ENCODE measurements around the gene AKAP14.
"Not testable (repeated sequence)": the region's sequence is repeated elsewhere in the genome, so short reads cannot be mapped to it uniquely, and the experiment has no call there.

Gene AKAP14

DNA sequence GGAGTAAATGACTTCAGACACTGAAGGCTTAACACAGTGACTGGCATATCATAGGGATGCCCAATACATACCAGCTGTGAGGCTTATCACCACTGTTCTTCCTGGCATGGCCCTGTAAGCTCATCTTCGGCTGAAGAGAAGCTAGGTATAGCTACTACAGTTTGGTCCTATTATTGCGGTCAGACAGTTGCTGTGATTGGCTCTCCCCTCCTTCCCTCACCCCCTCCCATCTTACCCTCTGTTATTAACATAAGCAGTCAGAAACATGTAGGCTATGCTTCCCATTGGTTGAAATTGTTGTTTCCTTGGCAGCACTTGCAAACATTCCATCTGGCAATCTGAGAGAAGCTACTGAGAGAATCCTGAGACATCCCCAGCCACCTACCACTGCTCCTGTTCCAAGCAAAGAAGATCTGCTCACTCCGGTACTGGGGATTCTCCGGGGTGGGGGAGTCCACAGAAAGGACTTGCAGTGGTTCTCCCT, at the start of gene AKAP14:
Gene AKAP14, plus strand, starts transcription at position 51 of the 484 bp plus-strand sequence. CDS start 7,331 bp downstream, outside the sequence.
- no peak for DNase-seq (ENCODE audit: low read depth in 2 of 2)

GRCh38 chrX:119852382-119853353, 43.0 kb upstream of the AKAP14 start, which contains the start of gene UPF3B:
TSS of gene UPF3B (minus strand) at chrX:119852963. CDS start at chrX:119852928, 35 bp downstream.
- peak; percentile 80 to 92 for DNase-seq (ENCODE audit: low read depth in 2 of 2)

DNA sequence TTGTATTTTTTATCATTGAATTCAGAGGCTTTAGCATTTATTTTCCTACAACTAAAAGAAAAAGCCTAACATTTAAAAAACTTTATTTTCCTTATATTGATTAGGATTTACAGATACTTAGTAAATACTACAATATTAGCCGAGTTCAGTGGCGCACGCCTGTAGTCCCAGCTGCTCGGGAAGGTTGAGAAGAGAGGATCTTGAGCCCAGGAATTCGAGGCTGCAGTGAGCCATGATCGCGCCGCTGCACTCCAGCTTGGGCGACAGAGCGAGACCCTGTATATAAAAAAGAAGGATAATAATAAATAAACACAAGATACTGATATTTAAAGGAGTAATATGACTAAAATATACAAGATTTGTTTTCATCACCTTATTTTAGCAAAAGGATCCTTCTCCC, 42.2 kb upstream of the AKAP14 start:
- no peak for DNase-seq (ENCODE audit: low read depth in 2 of 2)

DNA sequence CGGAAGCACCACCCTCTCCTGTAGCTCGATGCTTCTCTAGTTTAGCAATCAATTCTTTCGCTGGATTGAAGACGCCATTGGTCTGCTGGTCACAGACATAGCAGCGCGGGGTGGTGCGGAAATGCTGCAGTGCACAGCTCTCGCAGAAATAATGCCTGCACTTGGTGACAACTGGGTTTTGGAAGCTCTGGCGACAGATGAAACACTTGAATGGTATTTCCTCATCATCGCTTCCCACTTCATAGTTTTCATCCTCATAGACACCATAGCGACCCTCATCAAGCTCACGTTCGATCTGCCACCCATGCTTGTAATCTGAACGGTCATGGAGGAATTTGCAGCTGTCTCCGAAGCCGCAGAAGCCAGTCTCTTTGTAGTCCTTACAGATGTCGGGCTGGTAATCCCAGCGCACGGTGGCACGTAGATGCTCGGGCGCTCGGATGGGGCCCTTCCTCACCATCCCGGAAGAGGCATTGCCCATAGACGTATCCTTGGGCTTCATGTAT, 25.0 kb upstream of the AKAP14 start:
- no peak for DNase-seq (ENCODE audit: low read depth in 2 of 2)

- DNase-seq (ENCODE audit: low read depth in 2 of 2): no peak
These were observed 24.5 kb upstream of the AKAP14 start for GRCh38 chrX:119871245-119871598.

DNA sequence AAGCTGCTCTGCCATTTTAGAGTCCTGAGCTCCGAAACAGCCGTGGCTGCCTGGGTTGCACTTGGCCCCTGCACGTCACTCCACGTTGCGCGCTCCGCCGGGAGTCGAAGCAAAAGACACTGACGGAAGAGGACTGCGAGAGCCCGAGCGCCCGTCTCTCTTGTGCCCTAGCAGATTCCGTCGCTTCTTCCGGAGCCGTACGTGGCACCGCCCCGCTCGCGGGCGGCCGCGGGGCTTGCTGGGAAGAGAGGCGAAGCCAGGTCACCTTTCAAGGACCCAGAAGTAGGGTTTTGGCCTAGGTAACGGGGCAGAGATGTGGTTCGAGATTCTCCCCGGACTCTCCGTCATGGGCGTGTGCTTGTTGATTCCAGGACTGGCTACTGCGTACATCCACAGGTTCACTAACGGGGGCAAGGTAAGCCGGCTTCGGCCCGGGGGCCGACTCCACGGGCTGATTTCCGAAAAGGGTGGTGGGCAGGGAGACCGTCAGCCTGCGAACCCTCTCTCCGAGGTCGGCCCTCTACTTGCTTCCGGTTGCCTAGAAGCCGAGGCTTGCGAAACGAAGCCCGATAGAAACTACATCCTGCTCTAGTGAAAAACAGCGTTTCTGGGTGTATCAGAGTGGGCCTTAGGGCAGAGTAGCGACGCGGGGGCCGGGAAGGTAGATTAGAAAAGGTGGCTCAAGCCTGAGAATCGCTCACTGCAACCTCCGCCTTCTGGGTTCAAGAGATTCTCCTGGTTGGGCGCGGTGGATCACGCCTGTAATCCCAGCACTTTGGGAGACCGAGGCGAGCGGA, 23.9 kb upstream of the AKAP14 start, which contains the start of the genes NDUFA1 and RNF113A:
Gene NDUFA1, plus strand, starts transcription at position 234 of the 797 bp plus-strand sequence. Its CDS starts 80 bp downstream, at position 314.
Gene RNF113A, minus strand, starts transcription at position 135 of the 797 bp plus-strand sequence. Its CDS starts 120 bp downstream, at position 15.
- peak; percentile 68 to 78 for DNase-seq (ENCODE audit: low read depth in 2 of 2)

DNA sequence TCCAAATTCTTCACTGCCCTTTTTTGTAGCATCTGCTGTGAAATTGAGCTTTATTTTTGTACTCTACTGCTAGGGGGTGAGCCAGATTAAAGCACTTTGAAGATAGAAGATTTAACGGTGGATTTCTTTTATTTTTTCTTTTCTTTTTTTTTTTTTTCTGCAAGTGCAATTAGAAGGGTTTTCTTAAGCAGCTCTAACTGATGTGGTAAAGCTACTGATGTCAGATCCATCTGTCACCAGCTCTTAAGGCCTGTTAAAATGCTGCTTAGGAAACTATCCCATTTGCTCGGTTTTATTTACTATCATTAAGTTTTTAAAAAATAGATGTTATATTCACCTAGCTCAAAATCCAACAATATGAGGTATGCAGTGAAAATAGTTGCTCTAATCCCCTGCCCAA, 17.0 kb upstream of the AKAP14 start:
- no peak for DNase-seq (ENCODE audit: low read depth in 2 of 2)

- DNase-seq (ENCODE audit: low read depth in 2 of 2): no peak
These were observed 15.6 kb upstream of the AKAP14 start for GRCh38 chrX:119880076-119880475.

DNA sequence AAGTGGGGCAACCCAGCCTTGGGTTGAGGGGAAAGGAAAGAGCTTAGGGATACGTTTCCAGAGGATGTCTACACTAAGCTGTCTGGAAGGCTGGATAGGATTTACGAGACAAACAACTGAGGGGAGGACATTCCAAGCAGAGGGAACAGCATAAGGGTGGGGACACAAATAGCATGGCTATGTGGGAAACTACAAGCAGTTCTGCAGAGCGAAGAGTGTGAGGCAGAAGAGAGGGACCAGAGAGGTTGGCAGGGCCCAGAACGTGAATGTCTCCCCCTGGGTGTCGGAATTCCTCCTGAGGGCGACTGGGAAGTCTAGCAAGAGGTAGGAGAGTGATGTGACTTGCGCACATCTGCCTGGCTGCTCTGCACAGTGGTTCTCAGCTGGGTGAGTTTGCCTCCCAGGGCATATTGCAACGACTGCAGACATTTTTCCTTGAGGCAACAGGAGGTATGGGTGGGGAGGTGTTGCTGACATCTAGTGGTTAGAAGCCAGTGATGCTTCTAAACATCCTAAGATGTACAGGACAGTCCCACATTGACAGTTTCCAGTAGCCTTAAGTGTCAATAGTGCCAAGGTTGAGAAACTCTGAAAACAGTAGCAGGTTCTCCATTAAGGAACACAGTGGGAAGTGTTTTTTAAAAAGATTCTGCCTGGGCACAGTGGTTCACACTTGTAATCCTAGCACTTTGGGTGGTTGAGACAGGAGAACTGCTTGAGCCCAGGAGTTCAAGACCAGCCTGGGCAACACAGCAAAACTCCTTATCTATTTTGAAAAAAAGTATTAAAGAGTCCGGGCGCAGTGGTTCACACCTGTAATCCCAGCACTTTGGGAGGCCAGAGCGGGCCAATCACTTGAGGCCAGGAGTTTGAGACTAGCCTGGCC, 14.9 kb upstream of the AKAP14 start:
- no peak for DNase-seq (ENCODE audit: low read depth in 2 of 2)

GRCh38 chrX:119885554-119886428, 9.9 kb upstream of the AKAP14 start:
- no peak for DNase-seq (ENCODE audit: low read depth in 2 of 2)

GRCh38 chrX:119887721-119888425, 7.8 kb upstream of the AKAP14 start:
- peak; percentile 52 to 57 for DNase-seq (ENCODE audit: low read depth in 2 of 2)

DNA sequence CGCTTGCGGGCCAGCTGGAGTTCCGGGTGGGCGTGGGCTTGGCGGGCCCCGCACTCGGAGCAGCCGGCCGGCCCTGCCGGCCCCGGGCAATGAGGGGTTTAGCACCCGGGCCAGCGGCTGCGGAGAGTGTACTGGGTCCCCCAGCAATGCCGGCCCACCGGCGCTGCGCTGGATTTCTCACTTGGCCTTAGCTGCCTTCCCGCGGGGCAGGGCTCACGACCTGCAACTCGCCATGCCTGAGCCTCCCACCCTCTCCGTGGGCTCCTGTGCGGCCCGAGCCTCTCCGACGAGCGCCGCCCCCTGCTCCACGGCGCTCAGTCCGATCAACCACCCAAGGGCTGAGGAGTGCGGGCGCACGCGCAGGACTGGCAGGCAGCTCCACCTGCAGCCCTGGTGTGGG, 5.1 kb upstream of the AKAP14 start:
- DNase-seq (ENCODE audit: low read depth in 2 of 2): not testable (repeated sequence)

DNA sequence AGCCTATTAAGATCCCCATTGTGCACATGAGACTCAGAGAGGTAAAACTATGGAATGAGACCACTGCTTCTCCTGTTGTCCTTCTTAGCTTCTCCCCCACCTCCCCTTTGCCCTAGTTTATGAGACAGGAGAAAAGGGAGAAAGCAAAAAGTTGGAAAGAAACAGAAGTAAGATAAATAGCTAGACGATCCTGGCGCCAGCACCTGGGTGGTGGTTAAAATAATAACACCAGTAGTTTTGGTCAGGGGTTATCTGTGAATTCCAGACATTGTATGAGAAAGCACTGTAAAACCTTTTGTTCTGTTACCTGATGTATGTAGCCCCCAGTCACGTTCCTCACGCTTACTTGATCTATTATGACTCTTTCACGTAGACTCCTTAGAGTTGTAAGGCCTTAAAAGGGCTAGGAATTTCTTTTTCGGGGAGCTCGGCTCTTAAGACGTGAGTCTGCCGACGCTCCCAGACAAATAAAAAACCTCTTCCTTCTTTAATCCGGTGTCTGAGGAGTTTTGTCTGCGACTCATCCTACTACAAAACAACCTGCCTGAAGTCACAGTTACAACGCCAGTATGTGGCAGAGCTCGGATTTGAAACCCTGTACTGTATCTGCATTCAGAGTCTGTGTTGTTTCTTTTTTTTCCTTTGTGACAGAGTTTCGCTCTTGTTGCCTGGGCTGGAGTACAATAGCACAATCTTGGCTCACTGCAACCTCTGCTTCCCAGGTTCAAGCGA, 3.6 kb upstream of the AKAP14 start:
- DNase-seq (ENCODE audit: low read depth in 2 of 2): not testable (repeated sequence)

- no peak for DNase-seq (ENCODE audit: low read depth in 2 of 2)
These were observed 3.4 kb downstream of the AKAP14 start for GRCh38 chrX:119899125-119899524.

DNA sequence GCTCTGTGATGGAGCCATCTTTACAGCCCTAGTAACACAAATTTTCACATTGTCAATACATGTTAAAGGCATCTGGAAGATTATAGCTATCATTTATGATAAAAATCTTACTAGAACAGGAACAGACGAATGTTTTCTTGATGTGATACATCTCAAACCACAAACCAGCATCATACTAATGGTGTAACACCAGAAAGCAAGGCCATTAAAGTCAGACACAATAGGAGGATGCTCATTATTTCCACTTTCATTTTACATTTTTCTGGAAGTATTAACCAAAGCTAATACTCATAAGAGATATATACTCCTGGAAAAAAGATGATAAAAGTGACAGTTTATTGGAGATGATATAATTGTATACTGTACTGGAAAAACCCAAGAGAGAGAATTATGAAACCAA, 5.3 kb downstream of the AKAP14 start:
- no peak for DNase-seq (ENCODE audit: low read depth in 2 of 2)

DNA sequence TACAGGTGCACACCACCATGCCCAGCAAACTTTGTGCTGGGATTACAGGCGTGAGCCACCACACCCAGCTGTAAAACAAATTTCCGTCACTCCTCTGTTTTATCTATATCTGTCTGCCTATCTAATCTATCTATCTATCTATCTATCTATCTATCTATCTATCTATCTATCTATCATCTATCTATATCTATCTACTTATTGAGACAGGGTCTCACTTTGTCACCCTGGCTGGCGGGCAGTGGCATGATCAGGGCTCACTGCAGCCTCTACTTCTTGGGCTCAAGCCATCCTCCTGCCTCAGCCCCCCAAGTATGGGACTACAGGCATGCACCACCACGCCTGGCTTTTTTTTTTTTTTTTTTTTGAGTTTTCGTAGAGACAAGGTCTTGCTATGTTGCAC, 20.6 kb downstream of the AKAP14 start:
- DNase-seq (ENCODE audit: low read depth in 2 of 2): no peak

GRCh38 chrX:119917877-119918276, 22.2 kb downstream of the AKAP14 start:
- no peak for DNase-seq (ENCODE audit: low read depth in 2 of 2)

DNA sequence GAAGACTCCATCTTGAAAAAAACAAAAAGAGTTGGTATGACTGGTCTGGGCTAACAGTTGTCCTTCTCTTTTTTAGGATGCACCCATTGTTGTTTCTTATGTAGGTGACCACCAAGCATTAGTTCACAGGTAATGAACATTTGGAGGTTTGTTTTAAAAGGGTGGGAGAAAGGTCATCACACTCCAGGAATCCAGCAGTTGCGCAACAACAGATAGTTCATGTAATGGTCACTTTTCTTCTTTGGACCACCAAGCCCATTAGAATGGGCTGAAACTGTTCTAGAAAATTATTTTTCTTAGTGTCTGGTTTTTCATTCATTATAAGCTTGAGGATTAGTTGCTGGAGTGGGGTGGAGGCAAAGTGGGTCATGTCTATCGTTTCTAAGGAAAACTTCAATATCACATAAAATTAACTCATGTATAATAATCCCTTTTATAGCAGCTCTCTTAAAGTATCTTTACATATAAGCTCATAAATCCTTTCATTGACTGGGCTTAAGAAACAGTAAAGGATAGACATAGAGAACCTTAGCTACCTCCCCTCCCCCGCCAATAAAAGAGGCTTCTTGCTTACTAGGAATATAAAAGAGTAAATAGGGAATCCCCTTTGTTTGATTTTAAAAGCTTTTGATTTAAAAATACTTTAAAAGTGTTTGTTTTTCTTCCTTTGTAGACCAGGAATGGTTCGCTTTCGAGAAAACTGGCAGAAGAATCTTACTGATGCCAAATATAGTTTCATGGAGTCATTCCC, 24.3 kb downstream of the AKAP14 start:
- DNase-seq (ENCODE audit: low read depth in 2 of 2): no peak
